ENCODE data around the gene HMG20A. TPM values are rescaled to one million over a fixed set of nuclear protein-coding genes. Genes with fewer than 3 reads are reported as not detected.
A peak's percentile ranks its signal among the peaks of the same experiment; 100 is the strongest.

HMG20A gene
- total RNA-seq, 2 donors from 2014 or later, result 49.8 to 58.2 TPM

- no peak overlapping the region for H3K27ac ChIP-seq (ENCODE audit: low read depth, low read length)
- H3K36me3 ChIP-seq (ENCODE audit: control insufficient read depth, insufficient read depth, low read length), result no peaks in the 10 kb centered on the region
- 90 to 92% methylated on average over 5 to 6 of the region's 6 CpGs for WGBS, 2 experiments (ENCODE audit: insufficient coverage in 1 of 2, insufficient read length in 1 of 2)
- H3K27me3 Mint-ChIP-seq (ENCODE audit: insufficient read depth), result no peaks in the 10 kb centered on the region
- H3K27me3 ChIP-seq (ENCODE audit: control insufficient read depth, insufficient read depth, low read length, poor library complexity, severe bottlenecking), result no peaks in the 10 kb centered on the region
- H3K4me3 ChIP-seq (ENCODE audit: low read length), result no peak overlapping the region
- H3K27ac Mint-ChIP-seq, result no peak overlapping the region
- no peaks in the 10 kb centered on the region for H3K9me3 Mint-ChIP-seq
- TF ChIP-seq CTCF (conservative IDR thresholded peaks at IDR 0.05), result no peak
- peaks cover 4% of the 10 kb centered on the region for H3K4me1 Mint-ChIP-seq
- H3K9ac ChIP-seq (ENCODE audit: extremely low read depth, low read length, poor library complexity, severe bottlenecking), result no peak overlapping the region
- H3K9me3 ChIP-seq (ENCODE audit: control insufficient read depth, low read length), result no peaks in the 10 kb centered on the region
- H3K4me1 ChIP-seq (ENCODE audit: control insufficient read depth, insufficient read depth, low read length), result no peaks in the 10 kb centered on the region
- no peak overlapping the region for H3K4me3 Mint-ChIP-seq
- H3K36me3 Mint-ChIP-seq (ENCODE audit: low read depth), result no peaks in the 10 kb centered on the region
- no peak for DNase-seq
These were observed 84.2 kb downstream of the HMG20A start for GRCh38 chr15:77504871-77505270.

GRCh38 chr15:77505556-77505955 is 84.9 kb downstream of the HMG20A start:
- TF ChIP-seq CTCF (conservative IDR thresholded peaks at IDR 0.05), result no peak
- Mint-ChIP-seq H3K4me3 (no peak overlapping the region), H3K4me1 (peaks cover 4% of the 10 kb centered on the region), H3K27me3 (ENCODE audit: insufficient read depth) (no peaks in the 10 kb centered on the region), H3K36me3 (ENCODE audit: low read depth) (no peaks in the 10 kb centered on the region), H3K9me3 (no peaks in the 10 kb centered on the region), H3K27ac (no peak overlapping the region)
- Histone ChIP-seq H3K36me3 (ENCODE audit: control insufficient read depth, insufficient read depth, low read length) (no peaks in the 10 kb centered on the region), H3K9ac (ENCODE audit: extremely low read depth, low read length, poor library complexity, severe bottlenecking) (no peak overlapping the region), H3K4me3 (ENCODE audit: low read length) (no peak overlapping the region), H3K9me3 (ENCODE audit: control insufficient read depth, low read length) (no peaks in the 10 kb centered on the region), H3K27me3 (ENCODE audit: control insufficient read depth, insufficient read depth, low read length, poor library complexity, severe bottlenecking) (no peaks in the 10 kb centered on the region), H3K4me1 (ENCODE audit: control insufficient read depth, insufficient read depth, low read length) (no peaks in the 10 kb centered on the region), H3K27ac (ENCODE audit: low read depth, low read length) (no peak overlapping the region)
- DNase-seq, result no peak
- 80 to 85% methylated on average over 3 to 4 of the region's 4 CpGs for WGBS, 2 experiments (ENCODE audit: insufficient coverage in 1 of 2, insufficient read length in 1 of 2)

DNA sequence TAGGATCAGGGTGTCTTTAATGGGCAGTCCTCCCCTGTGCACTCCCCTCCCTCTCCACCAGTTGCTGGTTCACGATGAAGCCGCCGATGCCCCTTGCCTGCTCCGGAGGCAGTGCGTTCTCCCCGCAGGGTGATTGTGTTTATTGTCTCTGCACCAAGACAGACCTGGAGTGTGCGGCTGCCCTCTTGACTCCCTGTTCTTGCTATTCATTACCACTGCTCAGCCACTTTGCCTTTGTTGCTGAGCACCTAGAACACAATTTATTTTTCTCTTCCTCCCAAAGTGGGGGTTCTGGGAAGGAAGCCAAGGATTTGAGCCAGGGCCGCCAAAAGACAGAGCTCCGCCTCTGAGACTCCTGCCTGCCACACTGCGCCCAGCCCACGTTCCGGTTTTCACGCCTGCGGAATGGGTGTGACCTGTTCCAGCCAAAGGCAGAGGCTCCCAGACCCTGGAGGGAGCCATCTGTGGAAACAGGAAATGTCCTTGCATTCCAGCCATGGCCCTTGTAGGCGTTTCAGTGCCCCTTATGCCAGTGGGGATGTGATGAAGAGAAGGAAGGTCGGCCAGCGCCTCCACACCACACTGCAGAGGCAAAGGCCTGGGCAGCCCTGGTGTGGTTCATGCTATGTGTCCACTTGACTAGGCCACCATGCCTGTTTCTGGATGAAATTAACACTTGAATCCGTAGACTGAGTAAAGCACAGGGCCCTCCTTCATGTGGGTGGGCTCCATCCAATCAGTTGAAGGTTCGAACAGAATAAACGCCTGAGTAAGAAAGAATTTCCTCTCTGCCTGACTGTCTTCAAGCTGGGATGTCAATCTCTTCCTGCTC is 85.8 kb downstream of the HMG20A start:
- H3K27ac Mint-ChIP-seq, result no peak overlapping the region

More for the DNA sequence above, 85.8 kb downstream of the HMG20A start:
- no peak overlapping the region for H3K4me3 ChIP-seq (ENCODE audit: low read length)
- Mint-ChIP-seq H3K9me3 (no peaks in the 10 kb centered on the region), H3K27me3 (ENCODE audit: insufficient read depth) (no peaks in the 10 kb centered on the region), H3K36me3 (ENCODE audit: low read depth) (no peaks in the 10 kb centered on the region), H3K4me3 (no peak overlapping the region), H3K4me1 (peaks cover 10% of the 10 kb centered on the region)
- H3K4me1 ChIP-seq (ENCODE audit: control insufficient read depth, insufficient read depth, low read length), result no peaks in the 10 kb centered on the region
- no peaks in the 10 kb centered on the region for H3K27me3 ChIP-seq (ENCODE audit: control insufficient read depth, insufficient read depth, low read length, poor library complexity, severe bottlenecking)
- H3K9ac ChIP-seq (ENCODE audit: extremely low read depth, low read length, poor library complexity, severe bottlenecking), result no peak overlapping the region
- H3K27ac ChIP-seq (ENCODE audit: low read depth, low read length), result peak overlapping the region; percentile 53
- WGBS, 2 experiments (ENCODE audit: insufficient coverage in 1 of 2, insufficient read length in 1 of 2), result 74 to 90% methylated on average over 17 to 20 of the region's 20 CpGs
- no peaks in the 10 kb centered on the region for H3K36me3 ChIP-seq (ENCODE audit: control insufficient read depth, insufficient read depth, low read length)
- DNase-seq, result no peak
- TF ChIP-seq CTCF (conservative IDR thresholded peaks at IDR 0.05), result no peak
- no peaks in the 10 kb centered on the region for H3K9me3 ChIP-seq (ENCODE audit: control insufficient read depth, low read length)
